GM18498 (cell line): ENCODE measurements around the gene PIP4K2A.

Experiments used
- ATAC-seq: cut with Tn5 transposase; IDR thresholded peaks from one replicate; pipeline ENCODE4 v1.9.1; 2021; ENCODE audit warnings: mild to moderate bottlenecking, moderate library complexity; ENCODE audit not compliant: unreplicated experiment

Gene PIP4K2A

DNA sequence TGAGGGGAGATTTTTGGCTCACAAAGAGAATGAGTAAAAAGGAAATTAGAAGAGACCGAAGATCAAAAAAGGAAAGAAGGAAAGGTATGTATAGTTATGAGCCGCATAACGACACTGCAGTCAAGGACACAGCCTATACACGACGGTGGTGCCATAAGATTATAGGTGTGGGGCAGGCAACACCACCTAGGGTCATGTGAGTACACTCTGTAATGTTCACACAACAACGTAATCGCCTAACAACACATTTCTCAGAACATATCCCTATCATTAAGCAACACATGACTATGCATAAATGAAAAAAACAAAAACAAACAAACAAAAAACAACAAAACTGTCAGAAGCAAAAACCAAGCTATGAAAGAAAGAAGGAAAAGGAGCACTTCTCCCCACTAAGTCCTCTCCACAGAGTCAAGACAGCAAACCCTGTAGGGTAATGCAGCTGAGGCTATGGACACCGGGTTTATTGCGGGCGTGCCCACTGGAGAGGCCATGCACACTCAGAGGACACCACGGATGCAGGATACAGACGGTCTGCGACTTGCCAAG, 45.1 kb downstream of the PIP4K2A start:
- no peak for ATAC-seq

- no peak for ATAC-seq
Observed at GRCh38 chr10:22667093-22667480, 47.3 kb downstream of the PIP4K2A start.

- peak; percentile 82 for ATAC-seq
Observed at GRCh38 chr10:22666287-22667092, 47.9 kb downstream of the PIP4K2A start.

DNA sequence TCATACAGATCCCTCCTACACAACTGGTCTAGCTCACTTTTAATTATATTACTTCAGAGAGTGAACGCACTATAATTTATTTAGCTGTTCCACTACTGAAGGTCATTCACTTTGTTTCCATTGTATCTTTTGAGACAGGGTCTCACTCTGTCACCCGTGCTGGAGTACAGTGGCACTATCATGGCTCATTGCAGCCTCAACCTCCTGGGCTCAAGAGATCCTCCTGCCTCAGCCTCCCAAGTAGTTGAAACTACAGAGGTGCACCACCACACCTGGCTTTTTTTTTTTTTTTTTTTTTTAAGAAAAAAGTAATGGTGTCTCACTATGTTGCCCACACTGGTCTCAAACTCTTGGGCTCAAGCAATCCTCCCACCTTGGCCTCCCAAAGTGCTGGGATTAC, 49.0 kb downstream of the PIP4K2A start:
- no peak for ATAC-seq

GRCh38 chr10:22662733-22663330, 51.5 kb downstream of the PIP4K2A start:
- ATAC-seq: no peak

GRCh38 chr10:22659866-22660265, 54.5 kb downstream of the PIP4K2A start:
- ATAC-seq: no peak

DNA sequence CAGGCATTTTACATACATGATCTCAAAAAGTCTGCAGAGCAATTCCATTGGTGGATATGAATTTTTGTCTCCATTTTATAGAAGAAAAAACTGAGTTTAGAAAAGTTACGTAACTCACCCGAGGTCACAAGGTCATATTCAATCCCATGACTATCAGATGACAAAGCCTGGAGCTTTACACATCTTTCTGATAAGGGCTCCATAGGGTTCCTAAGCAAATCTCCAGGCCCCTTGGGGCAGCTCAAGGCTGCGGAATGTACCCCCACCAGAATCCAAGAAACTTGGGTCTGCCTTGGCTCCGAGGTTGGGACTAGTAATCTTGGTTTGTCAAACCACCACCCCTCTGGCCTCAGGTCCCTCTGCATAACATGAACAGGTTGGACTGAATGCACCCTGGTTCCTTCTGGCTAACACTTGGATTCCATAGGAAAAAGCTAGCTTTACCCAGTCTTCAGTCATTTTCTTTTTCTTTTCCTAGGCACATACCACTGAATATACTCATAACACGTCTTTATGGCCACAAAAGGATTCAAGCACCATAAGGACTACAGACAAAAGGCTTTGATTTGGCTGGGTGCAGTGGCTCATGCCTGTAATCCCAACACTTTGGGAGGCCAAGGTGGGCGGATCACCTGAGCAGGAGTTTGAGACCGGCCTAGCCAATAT, 55.5 kb downstream of the PIP4K2A start:
- no peak for ATAC-seq

DNA sequence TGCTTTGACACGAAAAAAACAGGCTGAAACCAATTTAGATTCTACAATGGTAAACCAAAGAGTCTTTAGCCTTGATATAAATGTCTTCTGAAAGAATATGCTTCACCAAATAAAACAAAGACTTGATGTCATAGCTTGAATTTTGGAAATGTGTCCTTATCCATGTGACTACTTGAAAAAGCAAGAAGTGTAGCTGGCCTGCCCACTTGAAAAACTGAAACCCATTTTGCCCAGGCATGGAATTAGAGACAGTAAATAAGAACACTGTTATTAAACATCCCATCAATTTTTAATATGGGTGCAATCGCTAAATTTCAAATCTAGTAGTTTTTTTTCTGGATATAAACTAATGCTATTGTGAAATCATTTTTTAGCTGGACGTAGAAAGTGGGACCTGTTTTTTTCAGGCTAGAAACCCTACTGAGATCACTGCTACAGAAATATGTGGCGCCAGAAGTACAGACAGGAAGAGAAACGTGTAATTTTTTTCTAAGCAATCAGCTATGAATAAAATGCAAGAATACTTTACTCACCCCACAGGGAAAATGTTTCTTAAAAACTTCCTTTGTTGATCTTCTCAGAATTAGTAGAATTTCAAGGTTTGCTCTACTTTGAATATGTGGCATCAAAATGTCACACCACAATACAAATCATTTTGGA, 56.7 kb downstream of the PIP4K2A start:
- ATAC-seq: no peak

DNA sequence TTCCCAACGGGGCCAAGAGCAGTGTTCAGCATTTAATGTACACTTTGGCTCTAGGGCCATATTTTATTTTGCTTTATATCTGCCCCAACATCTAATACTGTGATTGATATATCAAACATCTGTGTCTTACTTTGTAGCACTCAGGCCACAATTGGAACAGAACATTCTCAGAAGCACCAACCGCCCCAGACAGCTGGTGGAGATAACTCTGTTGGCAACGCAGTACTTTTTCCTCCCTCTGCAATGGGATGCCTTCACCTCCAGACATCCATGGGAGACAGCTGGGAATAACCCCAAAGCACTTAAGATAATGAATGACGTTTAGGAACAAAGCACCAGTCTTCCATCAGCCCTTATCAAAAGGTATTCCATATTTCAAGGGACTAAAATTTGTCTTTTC, 57.4 kb downstream of the PIP4K2A start:
- ATAC-seq: no peak

- ATAC-seq: no peak
Observed at GRCh38 chr10:22656036-22656435, 58.3 kb downstream of the PIP4K2A start.

- no peak for ATAC-seq
Observed at GRCh38 chr10:22655312-22655981, 58.9 kb downstream of the PIP4K2A start.

- ATAC-seq: no peak
Observed at GRCh38 chr10:22652988-22653481, 61.3 kb downstream of the PIP4K2A start.

- ATAC-seq: peak; percentile 56
Observed at GRCh38 chr10:22651276-22651980, 63.0 kb downstream of the PIP4K2A start.

DNA sequence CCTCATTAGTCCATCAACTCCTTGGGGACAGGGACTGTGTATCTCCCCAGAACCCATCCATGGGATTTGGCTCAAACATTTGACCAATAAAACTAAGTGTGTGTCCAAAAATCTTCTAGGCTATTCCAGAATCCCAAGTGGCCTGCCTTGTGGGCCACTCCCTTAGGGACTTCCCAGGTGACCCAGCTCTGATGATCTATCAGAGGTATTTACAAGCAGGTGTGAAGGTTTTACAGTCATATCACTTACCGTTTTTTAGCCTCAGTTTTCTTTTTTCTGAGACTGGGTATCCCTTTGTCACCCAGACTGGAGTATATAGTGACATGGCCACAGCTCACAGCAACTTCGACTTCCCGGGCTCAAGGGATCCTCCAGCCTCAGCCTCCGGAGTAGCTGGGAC, 64.4 kb downstream of the PIP4K2A start:
- no peak for ATAC-seq

DNA sequence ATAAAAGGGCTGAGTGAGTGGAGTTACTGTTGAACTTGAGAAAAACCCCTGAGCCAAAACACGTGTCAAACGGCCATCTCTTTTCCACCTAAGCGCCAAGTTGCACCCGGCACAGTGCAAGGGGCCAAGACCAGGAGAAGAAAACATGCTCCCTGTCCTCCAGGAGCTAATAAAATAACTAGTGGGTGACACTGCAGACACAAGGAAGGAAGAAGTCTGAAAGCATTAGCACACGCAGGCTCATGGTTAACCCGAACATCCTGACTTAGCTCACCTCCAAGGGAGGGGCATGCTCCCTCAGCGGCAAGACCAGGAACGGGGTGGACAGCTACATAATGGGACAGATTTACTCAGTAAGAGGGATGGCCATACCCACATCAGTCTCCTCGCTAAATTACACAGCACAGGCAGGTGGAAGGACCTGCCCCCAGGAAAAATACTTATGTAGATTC, 65.0 kb downstream of the PIP4K2A start:
- no peak for ATAC-seq

- ATAC-seq: peak; percentile 31
Observed at GRCh38 chr10:22648547-22648961, 65.8 kb downstream of the PIP4K2A start.

- no peak for ATAC-seq
Observed at GRCh38 chr10:22647244-22647643, 67.1 kb downstream of the PIP4K2A start.

- ATAC-seq: peak; percentile 77
Observed at GRCh38 chr10:22646388-22646853, 68.0 kb downstream of the PIP4K2A start.

GRCh38 chr10:22644222-22644621, 70.2 kb downstream of the PIP4K2A start:
- no peak for ATAC-seq

GRCh38 chr10:22643775-22644174, 70.6 kb downstream of the PIP4K2A start:
- no peak for ATAC-seq
